HG02852 (cell line): ENCODE data around the gene TRIM8.

Experiments
- ATAC-seq: cut with Tn5 transposase; IDR thresholded peaks from one replicate; pipeline ENCODE4 v1.9.1; 2021; ENCODE audit warnings: mild to moderate bottlenecking, moderate library complexity; ENCODE audit not compliant: unreplicated experiment

The TRIM8 gene

DNA sequence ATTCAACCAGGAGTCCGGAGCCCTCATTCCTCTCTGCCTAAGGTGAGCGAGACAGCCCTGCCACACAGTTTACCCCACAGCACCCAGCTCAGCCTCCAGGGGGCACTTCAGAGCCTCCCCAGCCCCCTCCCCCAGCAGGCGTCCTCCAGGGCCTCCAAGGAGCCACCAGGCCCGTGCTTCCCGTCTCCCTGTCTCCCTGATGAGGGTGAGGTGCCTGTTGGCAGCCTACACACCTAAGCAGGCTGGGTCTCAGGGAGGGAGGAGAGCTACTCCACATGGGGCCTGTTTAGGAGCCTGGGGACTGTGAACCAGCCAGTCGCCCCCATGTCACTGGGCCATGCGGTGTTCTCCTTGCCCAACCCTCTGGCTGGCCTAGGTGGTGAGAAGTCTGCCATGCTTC lies 28.9 kb upstream of the TRIM8 start:
- no peak for ATAC-seq

DNA sequence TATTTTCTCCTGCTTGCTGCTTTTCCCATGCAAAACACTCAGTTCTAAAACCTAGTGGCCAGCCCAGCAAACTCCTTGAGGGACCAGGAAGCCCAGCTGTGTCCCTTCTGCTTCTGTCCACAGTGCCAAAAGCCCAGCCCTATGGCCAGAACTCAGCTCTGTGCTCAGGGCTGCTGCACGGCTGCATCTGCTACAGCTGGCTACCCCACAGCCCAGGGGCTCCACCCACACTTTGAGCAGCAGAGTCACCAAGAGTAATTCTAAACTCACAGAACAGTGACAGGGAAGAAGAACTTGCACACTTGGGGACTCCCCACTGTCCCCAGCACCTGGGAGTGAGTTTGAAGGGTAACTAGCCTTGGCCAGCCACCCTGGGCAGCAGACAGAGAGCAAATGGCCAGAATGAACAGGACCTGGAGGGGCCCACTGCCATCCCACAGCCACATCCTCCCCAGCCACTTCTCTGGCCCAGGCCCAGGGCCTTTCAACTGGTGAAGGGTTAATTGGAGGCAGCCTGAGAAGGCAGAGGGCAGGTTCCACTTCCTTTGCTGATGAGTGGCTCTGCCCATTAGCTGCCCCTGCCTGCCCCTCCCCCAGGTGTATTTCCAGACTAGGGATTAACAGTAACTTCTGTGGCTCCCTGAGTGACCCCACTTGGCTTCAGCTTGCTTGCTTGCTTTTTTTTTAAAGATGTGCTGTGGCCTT lies 28.1 kb upstream of the TRIM8 start:
- peak; percentile 83 for ATAC-seq

DNA sequence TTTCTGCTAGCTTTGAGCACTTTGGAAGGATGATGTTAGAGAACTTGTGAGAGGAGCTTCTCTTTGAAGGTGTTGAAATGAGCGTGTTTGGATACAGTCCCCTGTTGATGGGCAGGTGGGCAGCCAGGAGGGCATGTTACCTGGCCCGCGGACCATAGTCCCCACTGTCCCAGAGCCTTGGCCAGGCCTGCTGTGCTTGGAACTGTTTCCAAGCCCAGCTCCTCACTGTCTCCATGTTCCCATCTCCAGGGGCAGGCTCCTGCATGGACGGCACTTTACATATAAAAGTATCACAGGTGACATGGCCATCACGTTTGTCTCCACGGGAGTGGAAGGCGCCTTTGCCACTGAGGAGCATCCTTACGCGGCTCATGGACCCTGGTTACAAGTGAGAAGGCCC lies 27.2 kb upstream of the TRIM8 start:
- ATAC-seq: no peak

DNA sequence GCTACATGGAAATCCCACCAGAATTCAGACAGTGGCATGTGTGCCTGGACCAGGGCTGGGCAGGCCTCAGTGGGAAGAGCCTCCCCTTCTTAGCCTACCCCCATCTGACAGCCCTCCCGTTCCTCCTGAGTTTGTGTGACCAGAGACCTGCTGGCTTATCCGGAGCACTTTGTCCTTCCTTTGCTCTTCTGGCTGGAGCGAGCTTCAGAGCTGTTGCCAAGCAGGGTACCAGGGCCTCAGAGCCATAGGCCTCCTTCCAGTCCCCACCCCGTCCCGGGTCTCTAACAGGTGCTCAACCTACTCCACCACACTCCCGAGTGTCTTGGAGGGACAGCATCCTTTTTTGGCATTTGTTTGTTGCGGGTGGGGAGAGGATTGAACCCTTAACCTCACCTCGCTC lies 26.5 kb upstream of the TRIM8 start:
- ATAC-seq: no peak

DNA sequence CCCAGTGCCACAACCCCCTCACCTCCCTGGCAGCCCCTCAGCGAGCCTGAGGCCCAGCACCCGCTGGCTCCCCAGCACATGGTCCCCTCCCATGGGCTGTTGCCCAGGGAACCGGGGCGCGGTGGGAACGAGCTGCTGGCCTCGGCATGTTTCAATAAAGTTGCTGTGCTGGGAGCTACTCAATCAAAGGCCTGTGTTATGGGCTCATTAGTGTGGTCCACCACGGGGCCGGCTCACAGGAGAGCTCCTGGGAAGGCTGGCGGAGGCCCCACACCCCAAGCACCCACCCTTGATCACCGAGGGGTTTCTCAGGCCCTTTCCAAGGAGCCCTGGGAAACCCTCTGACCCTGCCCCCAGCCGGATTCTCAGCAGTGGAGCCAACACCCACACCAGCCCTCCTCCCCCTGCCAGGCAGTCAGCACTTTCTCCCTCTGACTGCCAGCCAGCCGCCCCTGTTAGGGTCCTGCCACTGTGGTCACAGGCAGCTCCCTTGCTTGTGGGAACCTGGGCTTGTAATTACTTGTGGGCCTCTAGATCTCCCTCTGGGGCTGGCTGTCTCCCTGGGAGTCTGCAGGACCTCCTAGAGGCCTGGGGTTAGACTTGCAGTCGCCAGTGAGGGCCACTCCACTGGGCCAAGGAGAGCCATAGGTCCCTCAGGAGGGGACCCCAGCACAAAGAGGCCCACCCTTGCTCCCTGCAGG lies 24.8 kb upstream of the TRIM8 start:
- ATAC-seq: no peak

DNA sequence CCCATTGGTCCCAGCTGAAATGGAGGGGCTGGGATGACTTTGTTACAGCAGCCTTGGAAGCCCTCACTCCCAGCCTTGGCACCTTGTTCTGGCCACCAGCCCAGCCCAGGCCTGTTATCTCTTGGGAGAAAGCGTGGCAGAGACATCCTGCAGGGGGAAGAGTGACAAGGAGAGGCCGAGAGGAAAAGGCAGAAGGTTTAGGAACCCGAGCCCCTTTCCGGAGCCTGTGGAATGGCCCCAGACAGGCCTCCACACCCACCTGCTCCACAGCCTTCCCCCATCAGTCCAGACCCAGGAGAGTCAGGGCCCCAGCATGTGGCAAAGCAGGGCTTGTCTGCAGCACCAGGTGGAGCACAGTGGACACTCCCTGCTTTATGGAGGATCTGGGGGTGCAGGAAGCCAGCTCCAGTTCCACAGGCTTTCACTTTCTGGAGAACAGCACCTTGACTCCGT lies 24.1 kb upstream of the TRIM8 start:
- ATAC-seq: no peak

DNA sequence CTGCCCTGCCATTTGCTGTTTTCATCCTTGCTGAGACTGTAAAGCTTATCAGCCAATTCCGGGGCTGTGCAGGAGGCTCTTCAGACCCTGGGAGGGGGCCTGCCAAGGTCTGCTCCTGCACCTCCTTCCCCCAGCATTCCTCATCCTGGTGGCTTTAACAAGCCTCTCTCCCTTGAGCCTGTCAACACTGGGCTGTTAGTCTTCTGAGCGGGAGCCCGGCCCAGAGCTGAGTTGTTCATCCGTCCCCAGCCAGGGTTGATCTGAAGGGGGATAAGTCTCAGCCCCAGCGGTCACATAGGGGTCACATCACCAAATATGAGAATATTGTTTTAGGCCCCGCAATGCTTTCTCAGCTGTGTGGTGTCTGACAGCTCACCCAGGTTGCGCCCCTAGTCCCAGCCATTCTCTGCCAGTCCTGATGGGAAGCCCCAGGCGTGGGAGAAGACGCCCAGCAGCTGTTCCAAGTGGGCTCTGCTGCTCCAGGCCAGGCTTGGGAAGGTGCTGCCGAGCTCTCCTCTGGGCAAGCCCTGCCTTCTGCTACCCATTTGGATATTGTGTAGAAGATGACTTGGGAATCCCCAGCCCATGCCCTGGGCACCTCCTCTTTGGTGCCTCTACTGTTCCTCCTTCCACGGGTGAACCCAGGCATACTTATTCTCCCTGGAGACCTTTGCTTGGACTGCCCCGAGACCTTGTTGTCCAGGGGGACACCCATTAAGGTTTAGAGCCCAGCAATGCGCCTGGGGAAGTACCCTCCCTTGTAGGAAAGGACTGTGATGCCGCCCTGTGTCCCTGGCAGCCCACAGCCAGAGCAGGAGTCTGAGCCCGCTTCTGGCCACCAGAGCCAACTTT lies 23.5 kb upstream of the TRIM8 start:
- ATAC-seq: no peak

DNA sequence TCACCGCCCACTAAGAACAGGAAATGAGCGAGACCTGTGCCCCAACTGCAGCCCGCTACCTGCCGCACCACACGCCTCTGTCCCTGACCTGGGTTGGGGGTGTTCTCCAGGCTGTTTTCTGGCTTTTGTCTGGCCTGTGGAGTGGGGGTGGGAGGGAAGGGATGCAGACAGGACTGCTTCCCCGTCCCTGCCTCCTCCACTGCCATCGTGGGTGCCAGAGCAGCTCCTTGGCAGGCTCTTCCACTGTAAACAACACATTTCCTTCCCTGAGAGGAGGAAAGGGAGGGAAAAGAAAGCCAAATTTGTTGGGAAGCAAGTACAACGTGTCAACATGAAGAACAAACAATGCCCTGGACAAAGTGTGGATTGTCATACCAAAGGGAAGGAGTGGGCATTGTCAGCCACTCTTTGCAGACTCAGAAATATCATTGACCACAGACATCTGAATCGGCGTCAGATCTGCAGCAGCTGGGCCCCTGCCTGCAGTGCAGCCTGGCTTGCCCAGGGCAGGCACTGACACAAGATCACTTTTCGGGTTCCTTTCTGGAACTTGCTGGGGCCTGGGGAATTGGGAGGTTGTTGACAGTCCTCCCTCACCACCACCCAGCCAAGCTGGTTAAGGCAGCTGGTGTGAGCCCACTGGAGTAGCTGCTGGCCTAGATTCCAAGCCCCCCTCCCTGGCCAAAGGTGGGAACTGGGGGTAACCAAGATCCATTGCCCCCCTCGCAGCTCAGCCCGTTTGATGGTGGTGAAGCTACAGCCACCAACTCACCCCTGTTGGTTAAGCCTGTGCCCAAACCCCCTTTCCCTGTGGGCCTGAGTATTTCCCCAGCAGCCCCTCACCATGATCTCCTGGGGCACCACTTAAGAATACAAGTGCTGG lies 22.6 kb upstream of the TRIM8 start:
- no peak for ATAC-seq

DNA sequence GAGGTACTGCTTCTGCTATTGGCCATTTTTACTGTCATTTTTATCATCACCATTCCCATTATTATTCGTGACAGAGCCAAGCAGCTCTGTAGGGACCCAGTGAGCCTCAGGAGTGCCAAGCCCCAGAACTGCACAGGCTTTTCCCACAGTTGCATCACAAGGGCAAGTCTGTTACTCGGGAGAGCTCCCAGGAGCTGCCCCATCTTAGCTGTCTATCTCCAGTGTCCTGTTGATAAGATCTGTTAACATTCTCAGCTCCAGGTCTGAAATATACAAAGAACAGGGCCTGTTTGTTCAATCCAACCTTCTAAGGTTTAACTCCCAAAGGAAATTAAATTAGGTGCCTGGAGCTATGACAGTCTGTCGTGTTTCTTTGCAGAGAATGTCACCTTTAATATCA lies 20.2 kb upstream of the TRIM8 start:
- no peak for ATAC-seq

DNA sequence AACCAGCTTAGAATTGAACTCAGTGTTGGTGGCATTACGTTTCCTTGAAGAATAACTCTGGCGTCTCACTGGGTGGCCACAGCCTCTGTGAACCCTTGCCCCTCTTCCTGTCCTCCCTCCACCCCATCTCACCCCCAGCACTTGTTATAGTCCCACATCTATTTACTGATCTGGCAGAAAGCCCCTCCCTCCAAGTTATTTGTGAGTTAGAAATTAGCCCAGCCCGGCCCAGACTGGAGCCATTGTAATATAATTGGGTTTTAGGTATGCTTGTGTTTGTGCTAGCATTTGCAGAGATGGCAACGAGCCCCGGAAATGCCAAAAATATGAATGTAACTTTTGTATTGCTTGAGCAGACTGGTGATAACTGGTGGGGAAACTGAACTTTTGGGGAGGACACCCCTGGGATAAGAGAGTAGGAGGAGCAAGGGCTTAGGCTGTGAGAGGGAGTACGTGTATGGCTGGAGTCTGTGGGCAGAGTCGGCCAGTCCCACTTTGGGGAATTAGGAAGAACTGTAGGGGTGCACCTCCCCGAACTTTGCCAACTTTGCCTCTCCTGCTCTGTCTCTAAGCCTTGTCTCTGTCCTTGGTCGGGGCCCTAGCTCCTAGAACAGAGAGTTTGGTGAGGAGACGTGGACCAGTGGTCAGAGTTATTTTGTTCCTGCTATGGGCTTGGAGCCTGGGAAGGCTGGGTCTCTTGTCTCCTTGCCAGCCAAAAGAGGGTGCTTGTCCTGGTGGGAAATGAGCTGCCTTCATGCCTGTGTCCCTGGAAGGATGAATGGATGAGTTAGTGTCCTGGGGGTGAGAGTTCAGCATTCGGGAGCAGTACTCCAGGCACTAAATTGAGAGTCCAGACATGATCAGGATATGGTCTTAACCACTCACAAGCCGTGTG lies 19.3 kb upstream of the TRIM8 start:
- no peak for ATAC-seq

DNA sequence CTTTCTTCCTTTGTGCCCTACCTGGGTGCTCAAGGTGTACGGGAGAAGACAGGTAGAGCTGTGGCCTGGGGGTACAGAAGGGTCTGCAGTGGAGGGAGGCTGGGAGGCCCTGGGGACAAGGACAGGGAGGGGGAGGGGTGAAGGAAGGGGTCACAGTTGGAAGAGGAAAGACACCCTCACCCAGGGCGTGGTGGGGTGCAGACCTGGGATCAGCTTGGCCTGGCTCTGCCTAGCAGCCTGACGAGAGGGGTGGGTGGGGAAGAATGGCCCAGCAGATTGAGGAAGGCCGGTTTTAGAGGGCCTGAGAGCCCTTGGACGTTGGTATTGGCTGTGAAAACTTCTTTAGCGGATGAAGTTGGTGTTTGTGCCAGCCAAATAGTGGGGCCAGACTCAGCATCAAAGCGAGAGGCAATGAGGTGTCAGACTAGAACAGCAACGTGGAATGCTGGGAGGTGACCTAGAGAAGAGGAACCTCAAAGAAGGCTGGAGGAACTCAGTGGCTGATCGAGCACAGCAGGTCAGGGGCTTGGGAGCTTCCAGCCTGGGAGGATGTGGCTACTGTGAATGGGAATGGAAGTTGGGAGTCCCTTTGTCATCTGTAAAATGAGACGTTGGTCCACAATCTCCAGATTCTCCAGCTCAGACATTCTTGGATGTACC lies 18.1 kb upstream of the TRIM8 start:
- no peak for ATAC-seq

DNA sequence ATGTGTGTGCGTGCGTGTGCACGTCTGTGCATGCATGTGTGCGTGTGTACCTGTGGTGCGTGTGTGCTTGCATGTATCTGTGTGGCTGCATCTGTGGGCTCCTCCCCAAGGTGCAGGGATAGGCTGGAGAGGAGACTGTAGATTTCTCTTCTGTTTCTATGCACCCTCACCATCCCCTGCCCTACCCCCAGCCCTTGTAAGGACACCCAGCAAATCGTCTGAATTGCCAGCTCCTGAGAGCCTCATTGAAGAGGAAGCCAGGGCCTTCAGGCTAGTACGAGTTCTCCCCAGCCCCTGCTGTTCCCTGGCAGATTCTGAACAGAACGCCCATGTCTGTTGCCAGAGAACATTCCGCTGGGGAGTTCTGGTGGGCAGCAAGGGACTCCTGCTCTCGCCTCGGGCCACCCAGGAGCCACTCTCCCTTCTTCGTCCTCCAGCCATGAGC lies 17.0 kb upstream of the TRIM8 start:
- no peak for ATAC-seq

DNA sequence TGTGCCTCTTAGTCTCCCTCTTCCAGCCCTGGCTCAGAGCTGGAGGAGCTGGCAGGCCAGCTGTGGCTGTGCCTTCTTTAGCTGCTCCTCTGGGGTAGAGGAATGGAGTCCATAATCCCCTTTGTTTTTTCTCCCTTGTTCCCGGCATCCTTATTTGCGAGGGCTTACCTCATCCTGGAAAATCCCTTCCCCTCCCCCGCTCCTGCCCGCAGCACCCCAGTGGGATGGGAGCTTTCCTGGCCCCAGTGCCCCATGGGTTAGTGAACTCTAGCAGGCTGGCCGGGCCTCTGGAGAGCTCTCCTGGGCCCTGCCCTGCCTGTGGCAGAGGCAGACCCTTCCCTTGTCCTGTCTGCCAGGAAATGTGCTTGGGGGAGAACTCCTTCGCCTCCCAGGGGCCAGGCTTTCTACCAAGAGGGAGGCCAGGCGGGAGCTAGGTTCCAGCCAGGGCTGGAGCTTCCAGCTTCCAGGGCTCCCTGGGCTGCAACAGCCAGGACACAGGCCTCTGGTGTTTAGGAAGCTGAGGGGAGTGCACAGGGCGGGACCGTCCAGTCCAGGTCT lies 16.5 kb upstream of the TRIM8 start:
- no peak for ATAC-seq

DNA sequence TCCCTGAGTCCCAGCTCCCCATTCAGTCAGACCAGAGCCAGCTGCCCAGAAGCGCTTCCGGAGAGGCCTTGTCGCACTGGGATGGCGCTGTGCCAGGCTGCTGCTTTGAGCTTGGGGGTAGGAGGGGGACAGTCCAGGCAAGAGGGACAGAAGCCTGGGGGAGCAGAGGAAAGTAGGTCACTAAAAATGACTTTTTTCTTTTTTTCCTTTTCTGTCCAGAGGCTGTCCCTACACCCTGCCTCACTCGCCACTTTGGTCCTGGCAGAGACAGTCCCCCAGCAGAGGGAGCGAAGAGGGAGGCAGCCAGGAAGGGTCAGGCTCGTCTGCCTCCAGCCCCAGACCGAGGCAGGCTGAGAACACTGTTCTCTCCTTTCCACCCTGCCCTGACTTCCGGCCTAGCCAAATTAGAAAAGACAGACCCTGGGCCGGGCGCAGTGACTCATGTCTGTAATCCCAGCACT lies 15.8 kb upstream of the TRIM8 start:
- no peak for ATAC-seq

DNA sequence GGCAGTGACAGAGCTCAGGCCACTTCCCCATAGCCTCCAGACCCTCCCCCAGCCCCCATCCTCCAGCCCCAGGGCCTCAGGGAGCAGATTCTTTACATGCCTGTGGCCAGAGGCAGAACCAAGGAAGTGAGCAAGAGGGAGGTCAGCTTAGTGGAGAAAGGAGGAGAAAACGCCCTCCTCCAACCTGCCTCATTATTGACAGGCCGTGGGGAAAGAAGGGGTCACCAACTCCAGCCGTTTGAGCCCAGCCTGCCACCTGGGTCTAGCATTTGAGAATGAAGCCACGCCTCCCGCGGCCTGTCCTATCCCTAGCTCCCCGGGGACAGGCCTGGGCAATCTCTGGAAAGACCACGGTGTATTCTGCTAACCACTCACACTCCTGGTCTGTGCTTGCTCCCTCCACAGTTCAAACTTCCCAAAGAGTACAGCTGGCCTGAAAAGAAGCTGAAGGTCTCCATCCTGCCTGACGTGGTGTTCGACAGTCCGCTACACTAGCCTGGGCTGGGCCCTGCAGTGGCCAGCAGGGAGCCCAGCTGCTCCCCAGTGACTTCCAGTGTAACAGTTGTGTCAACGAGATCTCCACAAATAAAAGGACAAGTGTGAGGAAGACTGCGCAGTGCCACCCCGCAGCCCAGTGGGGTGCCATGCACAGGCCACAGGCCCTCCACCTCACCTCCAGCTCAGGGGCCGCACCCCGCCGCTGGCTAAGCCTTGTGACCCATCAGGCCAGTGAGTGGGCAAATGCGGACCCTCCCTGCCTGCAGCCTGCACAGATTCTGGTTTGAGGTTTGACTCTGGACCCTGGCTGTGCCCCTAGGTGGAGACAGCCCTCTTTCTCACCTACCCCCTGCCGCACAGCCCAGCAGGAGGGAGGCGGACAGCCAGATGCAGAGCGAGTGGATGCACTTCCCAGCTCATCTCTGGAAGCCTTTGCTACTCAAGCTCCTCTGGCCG lies 14.3 kb upstream of the TRIM8 start:
- no peak for ATAC-seq

DNA sequence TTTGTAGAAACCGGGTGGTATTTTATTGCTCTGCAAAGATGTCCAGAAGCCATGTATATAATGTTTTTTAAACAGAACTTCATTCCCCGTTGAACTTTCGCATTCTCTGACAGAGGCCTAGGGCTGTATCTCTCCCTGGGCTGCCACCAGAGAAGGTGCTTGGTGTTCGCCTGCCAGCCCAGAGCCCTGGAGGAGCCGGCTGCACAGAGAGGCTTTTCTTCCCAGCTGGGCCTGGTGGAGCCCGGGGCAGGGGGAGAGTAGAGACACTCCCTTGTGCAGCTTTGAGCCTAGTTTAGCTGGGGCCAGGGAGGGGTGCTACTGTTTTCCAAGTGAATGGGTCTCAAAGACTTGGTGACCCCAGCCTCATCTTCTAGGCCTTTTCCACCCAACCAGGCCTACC lies 13.6 kb upstream of the TRIM8 start:
- ATAC-seq: no peak

DNA sequence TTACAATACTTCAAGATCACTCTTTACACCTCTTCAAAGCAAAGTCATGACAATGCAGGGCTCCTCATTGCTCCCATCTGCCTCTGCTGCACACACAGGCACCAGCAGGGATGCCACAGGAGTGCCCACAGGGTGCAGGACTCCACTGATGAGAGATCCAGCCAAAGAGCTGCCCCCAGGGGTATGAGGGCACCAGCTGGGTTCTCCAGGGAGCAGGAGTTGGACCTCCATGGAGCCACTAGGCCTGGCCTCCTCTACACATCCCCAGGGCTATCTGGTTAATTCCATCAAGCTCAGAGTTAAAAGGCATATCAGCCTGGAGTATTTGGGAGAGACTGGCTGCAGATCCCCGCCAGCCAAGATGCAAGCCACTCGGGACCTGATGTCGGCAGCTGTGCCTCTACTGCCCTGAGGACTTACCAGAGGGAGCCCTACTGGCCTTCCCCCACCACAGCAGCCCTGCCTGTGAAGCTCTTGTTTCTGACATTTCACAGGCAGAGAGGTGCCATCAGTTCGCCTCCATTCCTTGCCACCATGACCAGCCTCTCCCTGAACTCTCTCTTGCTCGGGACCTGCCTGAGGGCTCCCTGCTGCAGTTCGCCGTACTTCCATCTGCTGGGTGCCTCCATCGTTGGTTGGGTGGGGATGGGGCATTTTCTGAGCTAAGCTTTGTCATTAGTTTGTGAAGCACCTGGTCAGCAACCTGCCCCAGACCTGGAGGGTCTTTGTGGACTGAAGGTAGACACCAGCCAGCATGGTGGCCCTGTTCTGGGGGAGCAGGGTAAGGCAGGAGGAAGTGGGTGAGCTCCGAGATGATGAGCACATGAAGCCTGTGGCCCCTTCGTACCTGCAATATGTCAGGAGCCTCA lies 12.5 kb upstream of the TRIM8 start:
- no peak for ATAC-seq
